Spleen (tissue), 7 donors: ENCODE measurements around the gene AP3B1.

ENCODE experiments used
- POLR2A ChIP-seq, 3 donors: fragments of 450-650 bp; IDR thresholded peaks; one replicate each; pipeline ENCODE4 v1.5.1; 2017; ENCODE audit warnings: antibody characterized with exemption in 3 of 3, mild to moderate bottlenecking in 1 of 3
- TF ChIP-seq, protein P1 (sequence below), 11 experiments: fragments of 200-600 bp in 7 of 11; fragments of 450-650 bp in 4 of 11; sonication (generic) in 4 of 11; IDR thresholded peaks in 8 of 11; conservative IDR thresholded peaks in 3 of 11; 1 replicate in 7 of 11; 2 replicates in 4 of 11; pipeline versions ENCODE4 v1.4.0 to v1.8.0; 2016 to 2021; ENCODE audit warnings: antibody characterized with exemption in 11 of 11, inconsistent platforms in 4 of 11, mild to moderate bottlenecking in 1 of 11
- donor health status: DM: no; HTN: no; CAD: no; lungs with moderate emphysema.
- donor health status: DM: no; HTN: no; CAD: no.
- donor health status: DM: no; HTN: no; CAD: no.

- TF ChIP-seq POLR2A (IDR thresholded peaks at IDR 0.05): no peak
- TF ChIP-seq, protein P1, sequence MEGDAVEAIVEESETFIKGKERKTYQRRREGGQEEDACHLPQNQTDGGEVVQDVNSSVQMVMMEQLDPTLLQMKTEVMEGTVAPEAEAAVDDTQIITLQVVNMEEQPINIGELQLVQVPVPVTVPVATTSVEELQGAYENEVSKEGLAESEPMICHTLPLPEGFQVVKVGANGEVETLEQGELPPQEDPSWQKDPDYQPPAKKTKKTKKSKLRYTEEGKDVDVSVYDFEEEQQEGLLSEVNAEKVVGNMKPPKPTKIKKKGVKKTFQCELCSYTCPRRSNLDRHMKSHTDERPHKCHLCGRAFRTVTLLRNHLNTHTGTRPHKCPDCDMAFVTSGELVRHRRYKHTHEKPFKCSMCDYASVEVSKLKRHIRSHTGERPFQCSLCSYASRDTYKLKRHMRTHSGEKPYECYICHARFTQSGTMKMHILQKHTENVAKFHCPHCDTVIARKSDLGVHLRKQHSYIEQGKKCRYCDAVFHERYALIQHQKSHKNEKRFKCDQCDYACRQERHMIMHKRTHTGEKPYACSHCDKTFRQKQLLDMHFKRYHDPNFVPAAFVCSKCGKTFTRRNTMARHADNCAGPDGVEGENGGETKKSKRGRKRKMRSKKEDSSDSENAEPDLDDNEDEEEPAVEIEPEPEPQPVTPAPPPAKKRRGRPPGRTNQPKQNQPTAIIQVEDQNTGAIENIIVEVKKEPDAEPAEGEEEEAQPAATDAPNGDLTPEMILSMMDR (IDR thresholded peaks at IDR 0.05 in 8 of 11, conservative IDR thresholded peaks at IDR 0.05 in 3 of 11): no peak
Measured at GRCh38 chr5:77957516-77957915, 337.0 kb downstream of the AP3B1 start.
